ENCODE data around the gene ASGR2. TPM values are rescaled to one million over a fixed set of nuclear protein-coding genes. Genes with fewer than 3 reads are reported as not detected.
"Not testable (repeated sequence)": the region's sequence is repeated elsewhere in the genome, so short reads cannot be mapped to it uniquely, and the experiment has no call there.

The ASGR2 gene
- not detected in 2 replicates for total RNA-seq
- long read RNA-seq = 0 reads

GRCh38 chr17:7114241-7114874 is at the start of gene ASGR2:
Gene ASGR2 (minus strand): TSS chr17:7114822. CDS start chr17:7114240, 582 bp downstream.
- Mint-ChIP-seq H3K36me3 (ENCODE audit: low read depth) (no peaks in the 10 kb centered on the region), H3K9me3 (no peaks in the 10 kb centered on the region), H3K4me3 (no peak within 1 kb of the TSS), H3K27ac (ENCODE audit: unreplicated experiment) (no peak within 1 kb of the TSS), H3K27me3 (ENCODE audit: low read depth) (no peaks in the 10 kb centered on the region), H3K4me1 (peaks cover 13% of the 10 kb centered on the region)
- no peak for TF ChIP-seq CTCF (conservative IDR thresholded peaks at IDR 0.05)
- no peak for DNase-seq (ENCODE audit: low read depth, low spot score)

- H3K27ac Mint-ChIP-seq (ENCODE audit: unreplicated experiment); DNase-seq (ENCODE audit: low read depth, low spot score); H3K27me3 Mint-ChIP-seq (ENCODE audit: low read depth); H3K36me3 Mint-ChIP-seq (ENCODE audit: low read depth); H3K4me3 Mint-ChIP-seq; H3K4me1 Mint-ChIP-seq; H3K9me3 Mint-ChIP-seq: not testable (repeated sequence)
Measured at GRCh38 chr17:7159571-7159970, 44.9 kb upstream of the ASGR2 start.

- H3K4me1 Mint-ChIP-seq; H3K27ac Mint-ChIP-seq (ENCODE audit: unreplicated experiment); H3K27me3 Mint-ChIP-seq (ENCODE audit: low read depth): not testable (repeated sequence)
Measured at GRCh38 chr17:7158424-7158823, 43.8 kb upstream of the ASGR2 start.

GRCh38 chr17:7156342-7156940 is 41.8 kb upstream of the ASGR2 start:
- no peak overlapping the region for H3K4me3 Mint-ChIP-seq
- H3K27me3 Mint-ChIP-seq (ENCODE audit: low read depth) = peaks cover 13% of the 10 kb centered on the region
- H3K36me3 Mint-ChIP-seq (ENCODE audit: low read depth) = no peaks in the 10 kb centered on the region
- H3K4me1 Mint-ChIP-seq = peaks cover 4% of the 10 kb centered on the region
- peaks cover 3% of the 10 kb centered on the region for H3K9me3 Mint-ChIP-seq
- no peak for TF ChIP-seq CTCF (conservative IDR thresholded peaks at IDR 0.05)
- no peak for DNase-seq (ENCODE audit: low read depth, low spot score)
- no peak overlapping the region for H3K27ac Mint-ChIP-seq (ENCODE audit: unreplicated experiment)

More at GRCh38 chr17:7158424-7158823, 43.8 kb upstream of the ASGR2 start:
- not testable (repeated sequence) for H3K9me3 Mint-ChIP-seq; H3K4me3 Mint-ChIP-seq; H3K36me3 Mint-ChIP-seq (ENCODE audit: low read depth); DNase-seq (ENCODE audit: low read depth, low spot score)

- H3K4me1 Mint-ChIP-seq = peaks cover 20% of the 10 kb centered on the region
- TF ChIP-seq CTCF (conservative IDR thresholded peaks at IDR 0.05) = no peak
- H3K36me3 Mint-ChIP-seq (ENCODE audit: low read depth) = no peaks in the 10 kb centered on the region
- no peaks in the 10 kb centered on the region for H3K9me3 Mint-ChIP-seq
- no peak overlapping the region for H3K4me3 Mint-ChIP-seq
- peaks cover 35% of the 10 kb centered on the region for H3K27me3 Mint-ChIP-seq (ENCODE audit: low read depth)
- no peak overlapping the region for H3K27ac Mint-ChIP-seq (ENCODE audit: unreplicated experiment)
- no peak for DNase-seq (ENCODE audit: low read depth, low spot score)
Measured at GRCh38 chr17:7147772-7148171, 33.1 kb upstream of the ASGR2 start.

GRCh38 chr17:7146115-7146514 is 31.5 kb upstream of the ASGR2 start:
- H3K36me3 Mint-ChIP-seq (ENCODE audit: low read depth) = no peaks in the 10 kb centered on the region

More at GRCh38 chr17:7146115-7146514, 31.5 kb upstream of the ASGR2 start:
- Mint-ChIP-seq H3K9me3 (no peaks in the 10 kb centered on the region), H3K27me3 (ENCODE audit: low read depth) (peaks cover 41% of the 10 kb centered on the region), H3K4me1 (peaks cover 20% of the 10 kb centered on the region), H3K27ac (ENCODE audit: unreplicated experiment) (peak overlapping the region; percentile 1), H3K4me3 (peak overlapping the region; percentile 29)
- TF ChIP-seq CTCF (conservative IDR thresholded peaks at IDR 0.05) = no peak
- no peak for DNase-seq (ENCODE audit: low read depth, low spot score)

Measured in neural crest cell (in vitro differentiated cells).